GM18868 (cell line): ENCODE results near the gene USH1G.
"Not testable (repeated sequence)": the region's sequence is repeated elsewhere in the genome, so short reads cannot be mapped to it uniquely, and the experiment has no call there.

Experiments
- ATAC-seq: cut with Tn5 transposase; IDR thresholded peaks from one replicate; pipeline ENCODE4 v1.9.1; 2021; ENCODE audit warnings: mild to moderate bottlenecking, moderate library complexity; ENCODE audit not compliant: unreplicated experiment

USH1G gene

DNA sequence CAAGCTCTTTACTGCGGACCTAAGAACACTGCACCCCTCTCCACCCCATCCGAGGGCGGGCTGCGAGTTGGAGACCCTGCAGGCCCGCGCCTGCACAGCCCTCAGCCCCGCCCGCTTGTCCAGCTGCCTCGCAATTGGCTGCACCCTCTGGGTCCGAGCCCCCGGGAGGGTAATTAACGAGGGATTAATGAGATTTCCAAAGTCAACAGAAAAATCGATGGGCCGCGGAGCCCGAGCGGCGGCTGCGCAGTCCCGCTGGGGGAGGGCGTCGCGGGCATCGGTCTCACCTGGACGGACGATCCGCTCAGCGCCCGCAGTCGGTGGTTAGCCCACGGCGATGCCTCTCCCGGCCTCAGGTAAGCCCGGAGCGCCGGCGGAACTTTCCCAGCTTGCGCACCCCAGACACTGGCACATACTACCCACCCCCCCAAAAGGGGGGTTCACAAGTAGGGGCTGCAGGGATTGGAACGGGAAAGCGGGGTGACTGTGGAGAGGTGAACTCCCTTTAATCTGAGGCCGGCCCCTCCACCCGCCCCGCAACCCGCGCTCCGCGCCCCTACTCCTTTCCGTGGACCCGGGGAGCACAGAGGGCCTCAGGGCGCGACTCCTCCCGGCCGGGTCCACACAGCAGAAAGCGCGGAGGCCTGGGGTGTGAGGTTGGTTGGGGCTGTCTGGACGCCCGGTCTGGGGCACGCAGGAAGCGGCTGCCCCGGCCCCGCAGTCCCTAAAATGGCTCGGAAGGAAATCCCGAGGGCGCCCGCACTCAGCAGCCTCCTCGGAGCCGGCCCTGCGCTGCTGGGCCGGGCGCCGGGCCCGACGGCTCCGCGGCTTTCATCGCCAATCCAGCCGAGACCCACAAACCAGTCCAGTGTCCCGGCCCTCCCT is 12.8 kb upstream of the USH1G start, which contains the start of gene OTOP3:
Gene OTOP3 (plus strand): TSS at position 314 of the 885 bp plus-strand sequence. CDS start 24 bp downstream, at position 338.
- no peak for ATAC-seq

DNA sequence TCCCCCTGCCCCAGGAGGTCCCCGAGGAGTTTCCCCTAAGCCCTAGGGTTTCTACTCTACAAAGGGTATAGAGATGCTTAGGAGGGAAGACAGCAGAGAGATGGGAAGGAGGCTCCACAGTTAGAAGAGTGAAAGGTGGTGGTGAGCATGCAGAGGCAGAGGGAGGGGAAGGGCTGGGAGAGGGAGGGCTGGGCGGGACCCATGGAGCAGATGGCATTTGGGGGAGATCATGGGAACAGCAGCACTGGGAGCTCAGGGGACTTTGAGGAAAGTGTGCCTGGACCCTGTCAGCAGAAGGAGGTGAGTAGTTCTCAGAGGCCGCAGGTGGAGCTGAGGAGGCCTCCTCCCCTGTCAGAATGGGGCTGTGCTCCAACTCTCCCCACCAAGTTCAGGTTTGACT is 12.0 kb upstream of the USH1G start:
- ATAC-seq, result no peak

DNA sequence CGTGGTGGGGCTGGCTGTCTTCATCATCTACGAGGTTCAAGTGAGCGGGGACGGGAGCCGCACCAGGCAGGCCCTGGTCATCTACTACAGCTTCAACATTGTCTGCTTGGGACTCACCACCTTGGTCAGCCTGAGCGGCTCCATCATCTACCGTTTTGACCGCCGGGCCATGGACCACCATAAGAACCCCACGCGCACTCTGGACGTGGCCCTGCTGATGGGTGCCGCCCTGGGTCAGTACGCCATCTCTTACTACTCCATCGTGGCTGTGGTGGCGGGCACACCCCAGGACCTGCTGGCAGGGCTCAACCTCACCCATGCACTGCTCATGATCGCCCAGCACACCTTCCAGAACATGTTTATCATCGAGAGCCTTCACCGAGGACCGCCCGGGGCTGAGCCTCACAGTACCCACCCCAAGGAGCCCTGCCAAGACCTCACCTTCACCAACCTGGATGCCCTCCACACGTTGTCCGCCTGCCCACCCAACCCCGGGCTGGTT is 7.5 kb upstream of the USH1G start:
- ATAC-seq, result no peak

DNA sequence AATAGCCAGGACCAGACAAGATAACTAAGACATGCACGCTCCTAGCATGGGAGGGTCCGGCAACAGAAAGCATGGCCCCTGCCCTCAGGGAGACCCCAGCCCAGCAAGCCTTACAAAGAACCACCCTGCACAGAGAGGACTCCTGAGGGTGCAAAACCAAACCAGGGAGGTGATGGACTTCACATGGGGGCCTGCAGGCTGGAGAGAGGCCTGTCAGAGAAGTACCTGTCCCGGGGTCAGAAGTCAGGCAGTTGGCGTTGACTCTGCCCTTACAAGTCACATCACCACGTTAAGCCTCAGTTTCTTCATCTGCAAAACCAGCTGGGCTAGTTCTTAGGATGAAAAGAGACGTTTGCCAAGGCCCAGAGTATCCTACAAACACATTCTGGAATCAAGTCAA is 5.7 kb upstream of the USH1G start:
- no peak for ATAC-seq

DNA sequence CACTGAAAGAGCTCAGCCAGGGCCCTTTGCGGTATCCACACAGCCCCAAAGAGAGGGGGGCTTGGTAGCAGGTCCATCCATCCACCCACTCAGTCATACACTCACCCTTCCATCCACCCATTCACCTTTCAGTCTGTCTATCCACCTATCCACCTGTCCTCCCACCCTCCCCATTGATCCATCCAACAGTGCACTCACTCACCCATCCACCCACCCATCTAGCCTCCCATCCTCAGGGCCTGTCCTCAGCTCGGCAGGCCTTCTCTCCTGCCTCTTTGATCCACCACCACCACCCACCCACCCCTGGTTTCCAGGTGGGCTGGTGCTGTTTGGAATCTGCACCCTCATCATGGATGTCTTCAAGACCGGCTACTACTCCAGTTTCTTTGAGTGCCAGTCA is 2.2 kb upstream of the USH1G start:
- ATAC-seq, result no peak

DNA sequence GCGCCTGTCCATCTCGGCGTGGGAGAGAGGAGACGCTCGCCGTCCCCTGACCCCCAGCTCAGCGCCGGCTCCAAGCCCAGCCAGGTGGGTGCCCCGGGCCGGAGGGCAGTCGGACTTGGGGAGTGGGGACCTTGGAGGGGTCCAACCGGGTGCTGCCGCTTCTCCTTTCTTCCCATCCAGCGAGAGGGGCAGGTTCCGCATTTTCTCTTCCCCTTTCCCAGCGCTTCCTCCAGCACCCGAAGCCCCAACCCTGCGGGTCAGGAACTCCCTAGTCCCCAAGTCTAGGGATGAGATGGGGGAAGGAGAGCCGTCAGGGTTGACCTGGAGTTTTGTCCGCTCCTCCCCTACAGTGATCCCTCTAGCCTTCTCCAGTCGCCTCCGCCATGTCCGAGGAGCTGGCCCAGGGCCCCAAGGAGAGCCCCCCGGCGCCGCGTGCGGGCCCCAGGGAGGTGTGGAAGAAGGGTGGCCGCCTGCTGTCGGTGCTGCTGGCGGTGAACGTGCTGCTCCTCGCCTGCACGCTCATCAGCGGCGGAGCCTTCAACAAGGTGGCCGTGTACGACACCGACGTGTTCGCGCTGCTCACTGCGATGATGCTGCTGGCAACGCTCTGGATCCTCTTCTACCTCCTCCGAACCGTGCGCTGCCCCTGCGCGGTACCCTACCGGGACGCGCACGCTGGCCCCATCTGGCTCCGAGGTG is 1.3 kb upstream of the USH1G start, which contains the start of gene OTOP2:
Gene OTOP2 (plus strand): TSS at position 24 of the 699 bp plus-strand sequence. CDS start 360 bp downstream, at position 384.
- ATAC-seq, result no peak

DNA sequence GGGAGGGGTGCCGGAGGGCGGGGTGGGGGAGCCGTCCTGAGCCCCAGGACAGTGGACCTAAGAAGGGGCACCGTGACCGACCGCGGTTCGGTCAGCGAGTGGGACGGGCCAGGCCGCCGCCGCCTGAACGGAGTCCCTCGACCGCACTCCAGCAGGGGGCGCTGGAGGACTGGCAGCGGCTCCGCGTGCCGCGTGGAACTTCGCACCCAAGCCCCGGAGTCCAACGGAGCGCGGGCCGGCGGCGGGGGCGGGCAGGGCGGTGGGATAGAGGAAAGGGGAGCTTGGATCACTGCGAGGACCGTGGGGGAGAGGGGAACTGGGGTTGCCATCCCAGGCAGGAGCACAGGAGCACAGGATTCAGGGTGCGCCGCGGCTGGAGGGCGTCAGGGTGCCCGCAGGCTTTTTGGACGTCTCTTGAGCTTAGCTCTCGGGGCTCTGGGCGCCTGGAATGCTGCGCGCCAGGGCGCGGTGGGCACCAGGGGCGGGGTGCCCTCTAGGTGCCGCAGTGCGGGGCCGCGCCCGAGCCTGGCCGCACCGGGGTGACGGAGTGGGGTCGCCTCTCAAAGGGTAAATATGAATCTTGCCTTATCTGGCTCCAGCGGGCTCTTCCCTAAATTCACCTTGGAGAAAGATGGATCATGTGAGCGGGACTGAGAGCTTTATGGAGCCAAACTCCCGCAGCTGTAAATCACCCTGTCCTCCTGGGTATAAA is 639 bp upstream of the USH1G start:
- no peak for ATAC-seq

DNA sequence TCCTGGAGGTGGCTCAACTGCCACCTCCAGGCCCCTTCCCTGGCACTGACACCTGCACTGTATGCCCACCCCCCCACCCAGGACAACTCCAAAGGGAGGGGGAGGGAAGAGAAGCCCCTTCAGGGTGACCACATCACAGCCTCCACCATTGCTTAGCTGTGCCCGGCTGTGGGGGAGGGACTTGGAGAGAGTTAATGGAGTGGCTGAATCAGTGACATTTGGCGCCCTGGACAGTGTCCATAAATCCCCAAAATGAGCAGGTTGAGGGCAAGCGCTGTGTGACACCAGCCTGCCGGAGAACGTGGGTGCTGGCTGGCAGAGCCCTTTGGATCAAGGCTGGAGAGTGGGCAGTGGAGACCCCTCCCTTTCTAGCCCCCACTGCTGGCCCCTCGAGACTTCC is 883 bp downstream of the USH1G start:
- no peak for ATAC-seq

DNA sequence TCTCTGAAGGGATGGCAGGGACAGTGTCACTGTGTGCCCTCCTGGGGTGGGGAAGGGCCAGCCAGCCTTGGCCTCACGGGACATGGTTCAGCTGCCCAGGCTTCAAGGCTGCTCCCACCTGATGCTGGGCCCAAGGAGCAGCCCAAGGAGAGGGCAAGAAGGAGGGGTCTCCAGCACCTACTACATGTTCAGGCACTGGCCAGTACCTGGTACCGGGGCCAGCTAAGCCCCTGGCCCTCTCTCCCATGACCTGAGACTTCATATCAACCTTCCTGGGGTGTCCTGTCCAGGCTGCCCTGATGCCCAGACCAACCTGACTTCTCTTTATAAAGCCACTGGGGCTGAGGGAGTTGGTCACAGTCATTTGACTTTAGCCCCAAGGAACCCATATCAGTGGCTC is 1.3 kb downstream of the USH1G start:
- no peak for ATAC-seq

DNA sequence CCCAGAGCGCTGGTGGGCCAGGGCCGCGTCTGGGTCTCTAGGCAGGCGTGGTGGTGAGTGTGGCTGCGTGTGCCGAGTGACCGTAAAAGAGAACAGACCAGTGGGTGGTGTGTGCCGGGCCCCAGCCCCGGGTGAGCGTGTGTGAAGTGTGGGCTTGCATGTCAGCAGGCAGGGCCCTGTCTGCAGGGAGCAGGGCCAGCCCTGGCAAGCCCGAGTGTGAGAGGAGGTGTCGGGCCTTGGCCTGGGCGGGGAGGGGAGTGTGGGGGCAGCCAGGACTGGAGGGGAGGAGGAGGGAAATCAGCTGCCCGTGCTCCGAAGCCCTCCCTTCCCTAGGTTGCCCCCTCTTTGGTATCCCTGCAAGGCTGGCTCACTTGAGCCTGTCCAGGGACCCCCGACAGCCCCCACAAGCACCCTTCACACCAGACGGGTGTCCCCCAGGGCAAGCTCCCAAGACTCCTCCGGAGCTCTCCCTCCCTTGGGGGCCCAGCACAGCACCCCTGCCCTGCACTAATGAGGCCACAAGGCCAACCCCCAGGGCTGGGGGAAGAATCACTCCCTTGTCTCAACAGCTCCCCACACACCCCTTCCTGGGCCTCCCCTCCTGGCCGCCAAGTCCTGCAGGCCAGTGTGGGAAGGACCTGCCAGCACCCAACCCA is 1.9 kb downstream of the USH1G start:
- no peak for ATAC-seq

DNA sequence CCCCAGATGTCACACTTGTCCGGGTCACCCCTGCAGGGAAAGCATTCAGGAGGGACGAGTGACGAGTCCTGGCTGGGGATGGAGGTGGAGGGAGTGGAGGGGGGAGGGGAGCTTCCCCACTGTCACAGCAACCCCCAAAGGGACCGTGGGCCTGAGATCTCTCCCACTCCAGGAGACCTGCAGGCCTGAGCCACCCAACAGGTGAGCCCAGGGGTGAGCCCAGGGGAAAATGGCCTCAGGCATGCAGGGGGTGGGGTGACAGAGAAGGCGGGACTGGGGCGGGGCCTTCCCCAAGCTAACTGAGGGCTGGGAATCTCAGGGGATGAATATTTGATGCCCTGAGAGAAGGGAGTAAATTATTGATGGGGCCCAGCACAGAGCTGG is 2.4 kb downstream of the USH1G start:
- ATAC-seq, result no peak

DNA sequence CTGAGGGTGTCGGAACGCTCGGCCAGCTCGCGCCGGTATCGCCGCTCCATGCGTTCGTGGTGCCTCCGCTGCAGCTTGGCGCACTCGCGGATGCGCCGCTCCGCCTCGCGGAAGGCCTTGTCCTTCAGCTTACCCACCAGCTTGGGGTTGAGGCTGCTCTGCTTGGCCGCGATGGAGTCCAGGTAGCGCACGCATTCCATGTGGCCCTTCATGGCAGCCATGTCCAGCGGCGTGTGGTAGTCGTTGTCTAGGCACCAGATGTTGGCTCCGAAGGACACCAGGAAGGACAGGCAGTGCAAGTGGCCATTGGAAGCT is 2.8 kb downstream of the USH1G start:
- no peak for ATAC-seq

DNA sequence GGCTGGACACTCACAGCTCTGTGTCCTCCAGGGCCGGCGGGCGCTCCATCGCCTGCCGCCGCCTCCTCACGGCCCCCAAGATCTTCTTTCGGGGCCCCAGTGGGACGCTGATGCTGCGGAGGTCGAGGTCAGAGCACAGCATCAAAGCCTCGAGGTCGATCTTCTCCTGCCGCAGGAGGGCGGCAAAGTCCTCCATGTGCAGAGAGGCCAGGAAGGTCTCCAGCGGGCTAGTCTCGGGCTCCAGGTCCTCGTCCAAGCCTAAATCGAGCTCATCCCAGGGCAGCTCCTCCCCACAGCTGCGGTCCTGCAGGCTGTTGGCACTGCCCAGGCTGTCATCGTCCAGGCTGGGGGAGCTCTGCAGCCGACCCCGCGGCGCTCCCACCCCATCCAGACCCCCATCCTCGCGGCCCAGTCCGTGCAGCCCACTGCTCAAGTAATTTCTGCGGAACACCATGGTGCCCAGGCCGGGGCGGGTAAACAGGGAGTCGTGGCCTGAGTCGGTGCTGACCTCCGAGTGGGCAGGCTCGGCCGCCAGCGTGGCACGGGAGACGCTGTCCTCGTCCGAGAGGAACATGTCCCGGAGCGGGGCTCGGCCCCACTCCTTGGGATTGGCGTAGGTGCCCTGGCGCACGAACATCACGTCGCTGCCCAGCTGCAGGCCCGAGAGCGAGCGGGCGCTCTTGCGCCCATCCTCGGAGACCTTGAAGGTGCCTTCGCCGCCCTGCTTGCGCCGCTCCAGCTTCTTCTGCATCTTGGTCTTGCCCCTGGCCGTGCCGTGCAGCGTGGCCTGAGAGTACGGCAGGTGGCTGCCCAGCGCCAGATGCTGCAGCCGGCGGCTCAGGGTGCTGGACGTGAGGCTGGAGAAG is 3.4 kb downstream of the USH1G start:
- ATAC-seq, result no peak

DNA sequence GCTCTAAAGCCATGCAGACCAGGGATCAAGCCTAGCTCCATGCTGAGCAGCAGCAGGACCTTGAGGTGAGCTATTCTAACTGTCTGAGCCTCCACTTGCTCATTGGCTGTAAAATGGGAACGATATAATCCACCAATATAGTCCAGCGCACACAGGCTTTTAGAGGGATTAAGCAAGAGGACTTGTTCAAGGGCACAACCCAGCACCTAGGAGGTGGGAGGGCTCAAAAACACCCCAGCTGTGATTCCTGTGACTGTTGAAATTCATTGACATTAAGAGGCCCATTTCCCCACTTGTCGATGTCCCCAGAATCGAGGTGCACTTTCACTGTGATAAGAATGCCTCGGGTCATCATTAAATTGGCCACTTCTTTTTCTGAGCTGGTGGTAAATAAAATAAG is 4.1 kb downstream of the USH1G start:
- no peak for ATAC-seq

DNA sequence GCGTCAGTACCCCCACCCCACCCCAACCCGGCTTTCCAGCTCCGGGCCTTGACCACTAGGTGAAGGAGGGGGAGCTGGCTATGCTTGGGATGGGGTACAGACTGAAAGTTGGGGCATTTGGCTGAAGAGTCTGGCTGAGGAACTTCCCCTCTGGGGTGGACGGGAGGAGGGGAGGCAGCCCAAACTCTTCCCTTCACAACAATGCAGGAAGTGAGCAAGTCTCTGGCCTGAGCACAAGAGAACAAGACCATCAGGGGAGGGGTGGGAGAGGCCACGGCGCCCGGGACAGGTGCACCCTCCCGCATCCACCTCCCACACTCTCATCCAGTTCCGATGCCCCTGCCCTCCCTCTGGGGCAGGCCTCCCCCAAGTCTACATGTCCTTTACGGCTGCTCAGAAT is 5.6 kb downstream of the USH1G start:
- no peak for ATAC-seq

DNA sequence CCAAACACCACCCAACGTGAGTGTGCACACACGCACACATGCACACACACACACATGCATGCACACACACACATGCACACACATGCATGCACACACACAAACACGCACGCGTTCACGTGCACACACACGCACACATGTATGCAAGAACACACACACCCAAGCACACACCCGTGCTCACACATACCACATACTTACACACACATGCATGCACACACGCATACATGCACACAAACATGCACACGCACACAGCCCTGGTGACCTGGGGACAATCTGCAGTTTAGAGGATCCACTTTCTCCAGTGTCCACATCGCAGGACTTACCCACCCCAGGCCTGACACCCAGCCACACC is 6.2 kb downstream of the USH1G start:
- ATAC-seq, result no peak

DNA sequence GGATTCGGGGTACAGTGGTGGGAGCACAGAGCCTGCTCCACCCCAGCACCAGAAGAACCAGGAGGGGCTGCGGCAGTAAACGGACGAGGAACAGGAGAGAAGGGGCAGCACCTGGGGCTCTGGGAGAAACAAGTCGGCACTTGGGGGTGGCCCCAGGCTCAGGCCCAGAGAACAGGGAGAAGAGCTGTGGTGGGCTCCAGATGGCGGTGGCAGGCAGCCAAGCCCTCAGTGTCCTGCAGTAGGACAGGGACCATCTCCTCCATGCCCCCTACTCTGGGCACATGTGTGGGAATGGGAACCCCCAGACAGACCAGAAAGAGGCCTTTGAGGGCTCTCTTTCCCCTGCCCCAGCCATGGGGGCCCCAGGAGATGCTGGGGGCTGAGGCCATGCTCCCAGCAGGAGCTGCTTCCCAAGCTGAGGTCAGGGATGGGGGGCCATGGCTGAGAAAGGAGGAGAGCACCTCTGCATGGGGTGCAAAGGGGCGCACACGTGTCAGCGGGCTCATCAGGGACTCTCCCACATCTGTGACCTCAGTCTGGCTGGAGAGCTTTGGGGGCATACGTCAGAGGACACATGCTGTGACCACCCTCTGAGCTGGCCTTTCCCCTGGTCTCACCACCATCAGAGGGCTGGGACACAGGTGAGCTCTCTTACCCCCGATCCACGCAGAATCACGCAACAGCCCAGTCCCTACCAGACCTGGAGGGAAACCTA is 6.8 kb downstream of the USH1G start:
- ATAC-seq, result no peak

DNA sequence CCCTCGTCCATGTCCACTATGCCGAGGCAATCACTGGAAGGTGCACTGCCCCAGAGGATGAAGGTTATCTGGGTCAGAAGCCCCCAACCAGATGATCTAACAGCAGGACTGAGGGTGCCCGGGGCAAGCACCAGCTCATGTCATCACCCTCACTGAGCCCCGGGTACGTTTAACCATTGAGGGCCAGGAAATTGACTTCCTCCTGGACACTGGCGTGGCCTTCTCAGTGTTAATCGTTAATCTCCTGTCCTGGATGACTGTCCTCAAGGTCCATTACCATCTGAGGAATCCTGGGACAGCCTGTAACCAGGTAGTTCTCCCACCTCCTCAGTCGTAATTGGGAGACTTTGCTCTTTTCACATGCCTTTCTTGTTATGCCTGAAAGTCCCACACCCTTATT is 11.6 kb downstream of the USH1G start:
- not testable (repeated sequence) for ATAC-seq

DNA sequence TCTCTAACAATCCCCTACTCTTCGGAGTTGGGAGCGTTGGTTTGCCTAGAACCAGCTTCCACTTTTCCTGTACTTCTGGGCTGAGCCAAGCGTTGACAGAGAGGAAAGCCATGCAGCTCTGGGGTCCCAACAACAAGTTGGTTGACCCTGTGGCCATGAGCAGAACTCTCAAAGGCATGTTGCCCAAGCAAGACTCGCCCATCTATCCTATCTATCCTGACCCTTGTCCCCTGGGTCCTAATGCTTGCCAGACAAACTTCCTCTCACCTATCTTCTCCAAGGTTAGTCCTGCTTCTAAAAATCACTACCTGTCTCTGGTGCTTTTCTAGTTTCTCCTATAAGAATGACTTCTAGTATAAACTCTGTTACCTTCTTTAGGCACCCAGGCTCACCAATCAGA is 14.0 kb downstream of the USH1G start:
- ATAC-seq, result not testable (repeated sequence)

DNA sequence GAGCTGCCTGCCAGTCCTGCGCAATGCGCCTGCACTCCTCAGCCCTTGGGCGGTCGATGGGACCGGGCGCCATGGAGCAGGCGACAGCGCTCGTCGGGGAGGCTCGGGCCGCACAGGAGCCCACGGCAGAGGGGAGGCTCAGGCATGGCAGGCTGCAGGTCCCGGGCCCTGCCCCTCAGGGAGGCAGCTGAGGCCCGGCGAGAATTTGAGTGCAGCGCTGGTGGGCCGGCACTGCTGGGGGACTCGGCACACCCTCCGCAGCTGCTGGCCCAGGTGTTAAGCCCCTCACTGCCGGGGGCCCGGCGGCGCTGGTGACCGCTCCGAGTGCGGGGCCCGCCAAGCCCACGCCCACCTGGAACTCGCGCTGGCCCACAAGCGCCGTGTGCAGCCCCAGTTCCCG is 16.0 kb downstream of the USH1G start:
- ATAC-seq, result no peak
